ENCODE results near the gene GPS2.

Gene GPS2

DNA sequence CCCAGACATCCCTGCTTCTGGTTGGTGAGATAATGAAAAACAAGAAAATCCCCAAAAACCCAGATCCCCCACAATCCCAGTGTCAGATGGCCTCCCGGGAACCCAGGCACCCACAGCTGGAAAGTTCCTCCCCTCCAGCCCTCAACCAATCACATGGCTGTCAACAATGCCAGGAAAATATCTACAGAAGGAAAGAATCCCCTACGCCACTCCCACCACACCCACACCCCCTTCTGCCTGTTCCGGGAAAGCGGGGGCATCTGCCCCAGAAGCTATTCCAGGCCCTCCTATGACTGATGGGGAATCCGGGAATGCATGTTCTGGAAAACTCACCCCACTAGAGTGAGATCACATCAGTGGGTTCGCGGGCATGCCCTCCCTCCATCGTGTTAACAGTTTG is 41.6 kb upstream of the GPS2 start:
- TF ChIP-seq EZH2phosphoT487 (IDR thresholded peaks at IDR 0.05; ENCODE audit: borderline replicate concordance, low read length), result no peak
- TF ChIP-seq, protein P1, sequence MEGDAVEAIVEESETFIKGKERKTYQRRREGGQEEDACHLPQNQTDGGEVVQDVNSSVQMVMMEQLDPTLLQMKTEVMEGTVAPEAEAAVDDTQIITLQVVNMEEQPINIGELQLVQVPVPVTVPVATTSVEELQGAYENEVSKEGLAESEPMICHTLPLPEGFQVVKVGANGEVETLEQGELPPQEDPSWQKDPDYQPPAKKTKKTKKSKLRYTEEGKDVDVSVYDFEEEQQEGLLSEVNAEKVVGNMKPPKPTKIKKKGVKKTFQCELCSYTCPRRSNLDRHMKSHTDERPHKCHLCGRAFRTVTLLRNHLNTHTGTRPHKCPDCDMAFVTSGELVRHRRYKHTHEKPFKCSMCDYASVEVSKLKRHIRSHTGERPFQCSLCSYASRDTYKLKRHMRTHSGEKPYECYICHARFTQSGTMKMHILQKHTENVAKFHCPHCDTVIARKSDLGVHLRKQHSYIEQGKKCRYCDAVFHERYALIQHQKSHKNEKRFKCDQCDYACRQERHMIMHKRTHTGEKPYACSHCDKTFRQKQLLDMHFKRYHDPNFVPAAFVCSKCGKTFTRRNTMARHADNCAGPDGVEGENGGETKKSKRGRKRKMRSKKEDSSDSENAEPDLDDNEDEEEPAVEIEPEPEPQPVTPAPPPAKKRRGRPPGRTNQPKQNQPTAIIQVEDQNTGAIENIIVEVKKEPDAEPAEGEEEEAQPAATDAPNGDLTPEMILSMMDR (IDR thresholded peaks at IDR 0.05; ENCODE audit: low read depth, low read length, poor library complexity, severe bottlenecking), result no peak

DNA sequence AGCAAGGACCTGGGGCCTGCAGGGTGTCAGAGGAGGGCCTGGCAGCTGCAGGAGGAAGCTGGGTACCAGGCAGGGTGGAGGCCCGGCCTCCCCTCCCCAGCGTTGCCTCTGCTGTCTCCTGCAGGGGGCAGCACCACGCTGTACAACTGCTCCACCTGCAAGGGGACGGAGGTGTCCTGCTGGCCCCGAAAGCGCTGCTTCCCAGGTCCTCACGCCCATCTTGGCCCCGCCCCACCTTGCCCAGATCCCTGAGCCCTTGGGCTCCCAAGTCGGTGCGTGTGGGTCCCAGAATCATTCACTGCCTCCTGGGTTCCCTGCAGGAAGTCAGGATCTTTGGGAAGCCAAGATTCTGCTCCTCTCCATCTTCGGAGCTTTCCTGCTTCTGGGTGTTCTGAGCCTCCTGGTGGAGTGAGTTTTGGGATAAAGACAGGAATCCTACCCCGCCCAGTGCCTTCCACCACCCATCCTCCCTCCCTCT is 41.0 kb upstream of the GPS2 start:
- H4K20me1 ChIP-seq (ENCODE audit: control insufficient read depth, insufficient read depth, low read depth, low read length), result no peaks in the 10 kb centered on the region
- H3K27ac ChIP-seq (ENCODE audit: low read depth, low read length), result no peak overlapping the region
- peak overlapping the region; percentile 34 for H3K4me2 ChIP-seq (ENCODE audit: low read length)
- no peaks in the 10 kb centered on the region for H3K9me2 ChIP-seq (replicated peaks; ENCODE audit: control insufficient read depth, low read length)
- H3K79me2 ChIP-seq (ENCODE audit: control insufficient read depth, low read length), result no peaks in the 10 kb centered on the region
- H3K27me3 ChIP-seq (ENCODE audit: control insufficient read depth, low read length), result no peaks in the 10 kb centered on the region
- no peak overlapping the region for H3K4me3 ChIP-seq (ENCODE audit: low read length)
- H3K4me1 ChIP-seq (ENCODE audit: control insufficient read depth, low read length), result peaks cover 19% of the 10 kb centered on the region
- 0 out of 2 replicates have a peak, but pooled peaks cover 3% of the 10 kb centered on the region for H3F3A ChIP-seq (ENCODE audit: control insufficient read depth, insufficient read depth)
- TF ChIP-seq, protein P1 (IDR thresholded peaks at IDR 0.05; ENCODE audit: low read depth, low read length, poor library complexity, severe bottlenecking), result peak; percentile 92
- no peak for TF ChIP-seq EZH2phosphoT487 (IDR thresholded peaks at IDR 0.05; ENCODE audit: borderline replicate concordance, low read length)
- H3K36me3 ChIP-seq (ENCODE audit: control insufficient read depth, low read length), result peaks cover 1% of the 10 kb centered on the region
- H3K9me3 ChIP-seq (ENCODE audit: control insufficient read depth, insufficient read depth, low read length), result no peaks in the 10 kb centered on the region

More for the DNA sequence above, 41.6 kb upstream of the GPS2 start:
- H4K20me1 ChIP-seq (ENCODE audit: control insufficient read depth, insufficient read depth, low read depth, low read length), result no peaks in the 10 kb centered on the region
- no peak overlapping the region for H3K27ac ChIP-seq (ENCODE audit: low read depth, low read length)
- H3K4me3 ChIP-seq (ENCODE audit: low read length), result no peak overlapping the region
- H3K9me3 ChIP-seq (ENCODE audit: control insufficient read depth, insufficient read depth, low read length), result no peaks in the 10 kb centered on the region
- 0 out of 2 replicates have a peak, but pooled peaks cover 3% of the 10 kb centered on the region for H3F3A ChIP-seq (ENCODE audit: control insufficient read depth, insufficient read depth)
- no peaks in the 10 kb centered on the region for H3K27me3 ChIP-seq (ENCODE audit: control insufficient read depth, low read length)
- H3K9me2 ChIP-seq (replicated peaks; ENCODE audit: control insufficient read depth, low read length), result no peaks in the 10 kb centered on the region
- H3K4me1 ChIP-seq (ENCODE audit: control insufficient read depth, low read length), result peaks cover 14% of the 10 kb centered on the region
- H3K36me3 ChIP-seq (ENCODE audit: control insufficient read depth, low read length), result no peaks in the 10 kb centered on the region
- no peak overlapping the region for H3K4me2 ChIP-seq (ENCODE audit: low read length)
- H3K79me2 ChIP-seq (ENCODE audit: control insufficient read depth, low read length), result no peaks in the 10 kb centered on the region

DNA sequence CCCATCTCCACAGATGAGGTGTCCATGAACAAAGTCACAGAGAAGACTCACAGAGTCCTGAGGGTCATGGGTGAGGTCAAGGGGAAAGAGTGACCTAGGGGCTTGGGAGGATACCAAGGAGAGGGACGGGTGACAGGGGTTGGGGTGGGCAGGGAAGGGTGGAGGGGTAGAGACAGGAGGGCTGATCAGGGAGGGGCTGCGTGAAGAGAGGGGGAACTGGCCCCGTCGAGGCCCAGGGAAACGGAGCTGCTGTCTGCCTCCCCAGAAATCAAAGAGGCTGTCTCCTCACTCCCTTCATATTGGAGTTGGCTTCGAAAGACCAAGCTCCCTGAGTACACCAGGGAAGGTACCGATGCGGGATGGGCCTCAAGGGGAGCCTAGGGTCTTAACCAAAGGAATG is 40.4 kb upstream of the GPS2 start:
- no peak overlapping the region for H3K27ac ChIP-seq (ENCODE audit: low read depth, low read length)
- no peak for TF ChIP-seq EZH2phosphoT487 (IDR thresholded peaks at IDR 0.05; ENCODE audit: borderline replicate concordance, low read length)
- TF ChIP-seq, protein P1 (IDR thresholded peaks at IDR 0.05; ENCODE audit: low read depth, low read length, poor library complexity, severe bottlenecking), result no peak
- no peaks in the 10 kb centered on the region for H3K9me2 ChIP-seq (replicated peaks; ENCODE audit: control insufficient read depth, low read length)
- no peaks in the 10 kb centered on the region for H3K27me3 ChIP-seq (ENCODE audit: control insufficient read depth, low read length)
- H3K4me2 ChIP-seq (ENCODE audit: low read length), result no peak overlapping the region
- H3K4me3 ChIP-seq (ENCODE audit: low read length), result no peak overlapping the region
- peaks cover 5% of the 10 kb centered on the region for H3K36me3 ChIP-seq (ENCODE audit: control insufficient read depth, low read length)
- H4K20me1 ChIP-seq (ENCODE audit: control insufficient read depth, insufficient read depth, low read depth, low read length), result no peaks in the 10 kb centered on the region
- 0 out of 2 replicates have a peak, but pooled peaks cover 3% of the 10 kb centered on the region for H3F3A ChIP-seq (ENCODE audit: control insufficient read depth, insufficient read depth)
- no peaks in the 10 kb centered on the region for H3K9me3 ChIP-seq (ENCODE audit: control insufficient read depth, insufficient read depth, low read length)
- H3K79me2 ChIP-seq (ENCODE audit: control insufficient read depth, low read length), result no peaks in the 10 kb centered on the region
- peaks cover 23% of the 10 kb centered on the region for H3K4me1 ChIP-seq (ENCODE audit: control insufficient read depth, low read length)
